Measurements from ENCODE around the gene HPCAL1. TPM values are rescaled to one million over a fixed set of nuclear protein-coding genes. Genes with fewer than 3 reads are reported as not detected.

The HPCAL1 gene
- total and polyA plus RNA-seq, 2 experiments from 2014 or later, result 8.3 to 25.4 TPM

- H3K27me3 ChIP-seq (ENCODE audit: insufficient read depth), result no peaks in the 10 kb centered on the region
- Mint-ChIP-seq H3K36me3 (ENCODE audit: low read depth) (peaks cover 9% of the 10 kb centered on the region; the same call in 2 of the 3 replicates), H3K9me3 (peaks cover 7% of the 10 kb centered on the region; the same call in 2 of the 3 replicates), H3K4me1 (peaks cover 71% of the 10 kb centered on the region), H3K4me3 (no peak overlapping the region), H3K27me3 (ENCODE audit: insufficient read depth, low read depth, poor library complexity) (peaks cover 4% of the 10 kb centered on the region), H3K27ac (peak overlapping the region; percentile 36; the same call in 1 of the 2 replicates)
- peaks cover 38% of the 10 kb centered on the region; the same call in 1 of the 2 replicates for H3K4me1 ChIP-seq (ENCODE audit: insufficient read depth)
- H3K27ac ChIP-seq (ENCODE audit: low read depth), result no peak overlapping the region
- no peak overlapping the region for H3K4me3 ChIP-seq
- DNase-seq (ENCODE audit: low spot score) (peak; percentile 50), ATAC-seq (peak; percentile 62)
- no peak for TF ChIP-seq ZNF114 (CRISPR knock-in tag; IDR thresholded peaks at IDR 0.05)
- no peak for TF ChIP-seq EZH2phosphoT487 (IDR thresholded peaks at IDR 0.05; ENCODE audit: unreplicated experiment)
- TF ChIP-seq, protein P1, sequence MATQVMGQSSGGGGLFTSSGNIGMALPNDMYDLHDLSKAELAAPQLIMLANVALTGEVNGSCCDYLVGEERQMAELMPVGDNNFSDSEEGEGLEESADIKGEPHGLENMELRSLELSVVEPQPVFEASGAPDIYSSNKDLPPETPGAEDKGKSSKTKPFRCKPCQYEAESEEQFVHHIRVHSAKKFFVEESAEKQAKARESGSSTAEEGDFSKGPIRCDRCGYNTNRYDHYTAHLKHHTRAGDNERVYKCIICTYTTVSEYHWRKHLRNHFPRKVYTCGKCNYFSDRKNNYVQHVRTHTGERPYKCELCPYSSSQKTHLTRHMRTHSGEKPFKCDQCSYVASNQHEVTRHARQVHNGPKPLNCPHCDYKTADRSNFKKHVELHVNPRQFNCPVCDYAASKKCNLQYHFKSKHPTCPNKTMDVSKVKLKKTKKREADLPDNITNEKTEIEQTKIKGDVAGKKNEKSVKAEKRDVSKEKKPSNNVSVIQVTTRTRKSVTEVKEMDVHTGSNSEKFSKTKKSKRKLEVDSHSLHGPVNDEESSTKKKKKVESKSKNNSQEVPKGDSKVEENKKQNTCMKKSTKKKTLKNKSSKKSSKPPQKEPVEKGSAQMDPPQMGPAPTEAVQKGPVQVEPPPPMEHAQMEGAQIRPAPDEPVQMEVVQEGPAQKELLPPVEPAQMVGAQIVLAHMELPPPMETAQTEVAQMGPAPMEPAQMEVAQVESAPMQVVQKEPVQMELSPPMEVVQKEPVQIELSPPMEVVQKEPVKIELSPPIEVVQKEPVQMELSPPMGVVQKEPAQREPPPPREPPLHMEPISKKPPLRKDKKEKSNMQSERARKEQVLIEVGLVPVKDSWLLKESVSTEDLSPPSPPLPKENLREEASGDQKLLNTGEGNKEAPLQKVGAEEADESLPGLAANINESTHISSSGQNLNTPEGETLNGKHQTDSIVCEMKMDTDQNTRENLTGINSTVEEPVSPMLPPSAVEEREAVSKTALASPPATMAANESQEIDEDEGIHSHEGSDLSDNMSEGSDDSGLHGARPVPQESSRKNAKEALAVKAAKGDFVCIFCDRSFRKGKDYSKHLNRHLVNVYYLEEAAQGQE (IDR thresholded peaks at IDR 0.05; ENCODE audit: unreplicated experiment), result no peak
- TF ChIP-seq, protein P2, sequence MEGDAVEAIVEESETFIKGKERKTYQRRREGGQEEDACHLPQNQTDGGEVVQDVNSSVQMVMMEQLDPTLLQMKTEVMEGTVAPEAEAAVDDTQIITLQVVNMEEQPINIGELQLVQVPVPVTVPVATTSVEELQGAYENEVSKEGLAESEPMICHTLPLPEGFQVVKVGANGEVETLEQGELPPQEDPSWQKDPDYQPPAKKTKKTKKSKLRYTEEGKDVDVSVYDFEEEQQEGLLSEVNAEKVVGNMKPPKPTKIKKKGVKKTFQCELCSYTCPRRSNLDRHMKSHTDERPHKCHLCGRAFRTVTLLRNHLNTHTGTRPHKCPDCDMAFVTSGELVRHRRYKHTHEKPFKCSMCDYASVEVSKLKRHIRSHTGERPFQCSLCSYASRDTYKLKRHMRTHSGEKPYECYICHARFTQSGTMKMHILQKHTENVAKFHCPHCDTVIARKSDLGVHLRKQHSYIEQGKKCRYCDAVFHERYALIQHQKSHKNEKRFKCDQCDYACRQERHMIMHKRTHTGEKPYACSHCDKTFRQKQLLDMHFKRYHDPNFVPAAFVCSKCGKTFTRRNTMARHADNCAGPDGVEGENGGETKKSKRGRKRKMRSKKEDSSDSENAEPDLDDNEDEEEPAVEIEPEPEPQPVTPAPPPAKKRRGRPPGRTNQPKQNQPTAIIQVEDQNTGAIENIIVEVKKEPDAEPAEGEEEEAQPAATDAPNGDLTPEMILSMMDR (conservative IDR thresholded peaks at IDR 0.05; ENCODE audit: low read depth in 2 of 2), result no peak; a peak in 1 of 4 replicates
- TF ChIP-seq, protein P3, sequence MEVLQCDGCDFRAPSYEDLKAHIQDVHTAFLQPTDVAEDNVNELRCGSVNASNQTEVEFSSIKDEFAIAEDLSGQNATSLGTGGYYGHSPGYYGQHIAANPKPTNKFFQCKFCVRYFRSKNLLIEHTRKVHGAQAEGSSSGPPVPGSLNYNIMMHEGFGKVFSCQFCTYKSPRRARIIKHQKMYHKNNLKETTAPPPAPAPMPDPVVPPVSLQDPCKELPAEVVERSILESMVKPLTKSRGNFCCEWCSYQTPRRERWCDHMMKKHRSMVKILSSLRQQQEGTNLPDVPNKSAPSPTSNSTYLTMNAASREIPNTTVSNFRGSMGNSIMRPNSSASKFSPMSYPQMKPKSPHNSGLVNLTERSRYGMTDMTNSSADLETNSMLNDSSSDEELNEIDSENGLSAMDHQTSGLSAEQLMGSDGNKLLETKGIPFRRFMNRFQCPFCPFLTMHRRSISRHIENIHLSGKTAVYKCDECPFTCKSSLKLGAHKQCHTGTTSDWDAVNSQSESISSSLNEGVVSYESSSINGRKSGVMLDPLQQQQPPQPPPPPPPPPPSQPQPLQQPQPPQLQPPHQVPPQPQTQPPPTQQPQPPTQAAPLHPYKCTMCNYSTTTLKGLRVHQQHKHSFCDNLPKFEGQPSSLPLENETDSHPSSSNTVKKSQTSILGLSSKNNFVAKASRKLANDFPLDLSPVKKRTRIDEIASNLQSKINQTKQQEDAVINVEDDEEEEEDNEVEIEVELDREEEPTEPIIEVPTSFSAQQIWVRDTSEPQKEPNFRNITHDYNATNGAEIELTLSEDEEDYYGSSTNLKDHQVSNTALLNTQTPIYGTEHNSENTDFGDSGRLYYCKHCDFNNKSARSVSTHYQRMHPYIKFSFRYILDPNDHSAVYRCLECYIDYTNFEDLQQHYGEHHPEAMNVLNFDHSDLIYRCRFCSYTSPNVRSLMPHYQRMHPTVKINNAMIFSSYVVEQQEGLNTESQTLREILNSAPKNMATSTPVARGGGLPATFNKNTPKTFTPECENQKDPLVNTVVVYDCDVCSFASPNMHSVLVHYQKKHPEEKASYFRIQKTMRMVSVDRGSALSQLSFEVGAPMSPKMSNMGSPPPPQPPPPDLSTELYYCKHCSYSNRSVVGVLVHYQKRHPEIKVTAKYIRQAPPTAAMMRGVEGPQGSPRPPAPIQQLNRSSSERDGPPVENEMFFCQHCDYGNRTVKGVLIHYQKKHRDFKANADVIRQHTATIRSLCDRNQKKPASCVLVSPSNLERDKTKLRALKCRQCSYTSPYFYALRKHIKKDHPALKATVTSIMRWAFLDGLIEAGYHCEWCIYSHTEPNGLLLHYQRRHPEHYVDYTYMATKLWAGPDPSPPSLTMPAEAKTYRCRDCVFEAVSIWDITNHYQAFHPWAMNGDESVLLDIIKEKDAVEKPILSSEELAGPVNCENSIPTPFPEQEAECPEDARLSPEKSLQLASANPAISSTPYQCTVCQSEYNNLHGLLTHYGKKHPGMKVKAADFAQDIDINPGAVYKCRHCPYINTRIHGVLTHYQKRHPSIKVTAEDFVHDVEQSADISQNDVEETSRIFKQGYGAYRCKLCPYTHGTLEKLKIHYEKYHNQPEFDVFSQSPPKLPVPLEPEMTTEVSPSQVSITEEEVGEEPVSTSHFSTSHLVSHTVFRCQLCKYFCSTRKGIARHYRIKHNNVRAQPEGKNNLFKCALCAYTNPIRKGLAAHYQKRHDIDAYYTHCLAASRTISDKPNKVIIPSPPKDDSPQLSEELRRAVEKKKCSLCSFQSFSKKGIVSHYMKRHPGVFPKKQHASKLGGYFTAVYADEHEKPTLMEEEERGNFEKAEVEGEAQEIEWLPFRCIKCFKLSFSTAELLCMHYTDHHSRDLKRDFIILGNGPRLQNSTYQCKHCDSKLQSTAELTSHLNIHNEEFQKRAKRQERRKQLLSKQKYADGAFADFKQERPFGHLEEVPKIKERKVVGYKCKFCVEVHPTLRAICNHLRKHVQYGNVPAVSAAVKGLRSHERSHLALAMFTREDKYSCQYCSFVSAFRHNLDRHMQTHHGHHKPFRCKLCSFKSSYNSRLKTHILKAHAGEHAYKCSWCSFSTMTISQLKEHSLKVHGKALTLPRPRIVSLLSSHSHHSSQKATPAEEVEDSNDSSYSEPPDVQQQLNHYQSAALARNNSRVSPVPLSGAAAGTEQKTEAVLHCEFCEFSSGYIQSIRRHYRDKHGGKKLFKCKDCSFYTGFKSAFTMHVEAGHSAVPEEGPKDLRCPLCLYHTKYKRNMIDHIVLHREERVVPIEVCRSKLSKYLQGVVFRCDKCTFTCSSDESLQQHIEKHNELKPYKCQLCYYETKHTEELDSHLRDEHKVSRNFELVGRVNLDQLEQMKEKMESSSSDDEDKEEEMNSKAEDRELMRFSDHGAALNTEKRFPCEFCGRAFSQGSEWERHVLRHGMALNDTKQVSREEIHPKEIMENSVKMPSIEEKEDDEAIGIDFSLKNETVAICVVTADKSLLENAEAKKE (CRISPR knock-in tag; IDR thresholded peaks at IDR 0.05), result no peak
- no peak for TF ChIP-seq ZNF331 (CRISPR knock-in tag; IDR thresholded peaks at IDR 0.05; ENCODE audit: low read depth)
- no peak for TF ChIP-seq ETS1 (IDR thresholded peaks at IDR 0.05)
- TF ChIP-seq STAT1 (IDR thresholded peaks at IDR 0.05; ENCODE audit: unreplicated experiment), result no peak
- no peak for TF ChIP-seq POLR2AphosphoS5 (IDR thresholded peaks at IDR 0.05; ENCODE audit: low read depth)
- TF ChIP-seq CREB1 (CRISPR knock-in tag; IDR thresholded peaks at IDR 0.05; ENCODE audit: low read depth), result no peak
- no peak for TF ChIP-seq EZH2 (IDR thresholded peaks at IDR 0.05; ENCODE audit: low read depth, unreplicated experiment)
- TF ChIP-seq JUNB (IDR thresholded peaks at IDR 0.05; ENCODE audit: unreplicated experiment), result no peak
- TF ChIP-seq NANOG (IDR thresholded peaks at IDR 0.05; ENCODE audit: borderline replicate concordance), result no peak
- no peaks in the 10 kb centered on the region for H3F3A ChIP-seq (replicated peaks; ENCODE audit: low read depth)
- H2AFZ ChIP-seq, result no peak overlapping the region
- H3K9me2 ChIP-seq (ENCODE audit: insufficient read depth), result no peaks in the 10 kb centered on the region
- H4K20me1 ChIP-seq (replicated peaks; ENCODE audit: insufficient read depth), result no peaks in the 10 kb centered on the region
- no peaks in the 10 kb centered on the region for H3K36me3 ChIP-seq (ENCODE audit: insufficient read depth)
- peaks cover 4% of the 10 kb centered on the region; the same call in 1 of the 2 replicates for H3K79me2 ChIP-seq (replicated peaks; ENCODE audit: insufficient read depth)
- H3K4me2 ChIP-seq, result no peak overlapping the region
These were observed 28.5 kb downstream of the HPCAL1 start for GRCh38 chr2:10331027-10331701.

Measured in GM23338 (cell line).